Activated naive CD4-positive, alpha-beta T cell treated with Interleukin-2 at 50 U/mL for 16 hours (primary cell): Measurements from ENCODE around the gene PKNOX1.
"Not testable (repeated sequence)": the region's sequence is repeated elsewhere in the genome, so short reads cannot be mapped to it uniquely, and the experiment has no call there.

Experiments used
- DNase-seq: peaks from one replicate; pipeline ENCODE4 v3.0.0-alpha.2; 2020

The PKNOX1 gene

DNA sequence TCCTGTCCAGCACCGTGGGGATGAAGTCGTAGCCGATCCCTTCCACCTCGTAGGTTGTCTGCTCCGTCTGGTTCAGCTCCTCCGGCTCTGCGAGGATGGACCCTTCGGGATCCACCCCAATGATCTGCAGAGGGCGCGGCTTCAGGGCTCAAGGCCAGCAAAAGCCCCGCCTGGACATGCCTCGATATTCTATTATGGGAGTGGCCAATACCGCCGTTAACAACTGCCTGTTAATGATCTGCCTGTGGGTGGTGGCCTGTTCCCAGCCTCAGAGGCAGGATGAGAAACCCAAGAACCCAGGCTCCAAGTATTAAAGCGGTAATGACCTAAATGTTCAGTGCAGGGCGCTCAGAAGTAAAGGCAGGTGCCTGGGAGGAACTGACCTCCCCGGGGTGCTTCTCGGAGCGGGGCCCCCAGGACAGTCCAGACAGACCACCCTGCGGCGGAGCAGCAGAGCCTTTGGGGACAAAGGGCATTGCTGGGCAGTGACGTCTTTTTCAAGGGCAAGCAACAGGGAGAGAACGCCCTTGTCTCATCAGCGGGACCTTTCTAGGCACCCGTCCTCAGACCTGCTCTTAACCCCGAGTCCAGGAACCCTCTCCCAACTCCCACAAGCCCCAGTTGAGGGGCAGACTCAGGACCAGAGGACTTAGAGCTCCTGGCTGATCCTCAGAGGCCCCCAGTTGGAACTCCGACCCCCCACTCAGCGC, 88.7 kb downstream of the PKNOX1 start:
- DNase-seq = not testable (repeated sequence)

DNA sequence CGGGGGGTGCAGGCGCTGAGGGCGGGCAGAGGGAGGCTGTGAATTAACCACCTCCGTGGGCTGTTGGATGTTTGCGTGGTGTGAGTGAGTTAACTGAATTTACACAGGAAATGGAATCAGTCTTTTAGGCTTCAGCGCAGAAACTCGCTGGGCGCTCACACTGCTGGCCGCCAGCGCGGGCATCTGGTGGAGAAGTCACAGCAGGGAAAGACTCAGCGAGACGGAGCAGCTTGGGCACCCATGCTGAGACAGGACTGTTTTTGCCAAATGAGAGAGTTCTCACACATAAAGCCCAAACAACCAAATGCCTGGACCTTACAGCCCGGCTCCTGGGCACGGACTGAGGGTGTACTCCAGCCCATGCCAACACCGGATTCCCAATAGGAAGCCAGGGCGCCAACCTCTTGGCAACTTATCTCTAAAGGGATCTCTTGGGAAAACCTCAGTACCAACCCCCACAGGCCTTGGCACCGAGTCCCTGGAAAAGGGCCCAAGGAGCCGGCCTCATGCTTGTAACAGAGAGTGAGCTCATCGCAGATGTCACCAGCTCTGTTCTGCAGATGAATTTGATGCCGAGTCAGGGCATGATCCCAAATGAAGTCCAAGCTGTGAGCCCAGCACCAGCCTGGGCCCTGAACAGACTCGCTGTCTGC, 90.0 kb downstream of the PKNOX1 start:
- DNase-seq = not testable (repeated sequence)

- not testable (repeated sequence) for DNase-seq
Measured at GRCh38 chr21:43065991-43066390, 91.6 kb downstream of the PKNOX1 start.

DNA sequence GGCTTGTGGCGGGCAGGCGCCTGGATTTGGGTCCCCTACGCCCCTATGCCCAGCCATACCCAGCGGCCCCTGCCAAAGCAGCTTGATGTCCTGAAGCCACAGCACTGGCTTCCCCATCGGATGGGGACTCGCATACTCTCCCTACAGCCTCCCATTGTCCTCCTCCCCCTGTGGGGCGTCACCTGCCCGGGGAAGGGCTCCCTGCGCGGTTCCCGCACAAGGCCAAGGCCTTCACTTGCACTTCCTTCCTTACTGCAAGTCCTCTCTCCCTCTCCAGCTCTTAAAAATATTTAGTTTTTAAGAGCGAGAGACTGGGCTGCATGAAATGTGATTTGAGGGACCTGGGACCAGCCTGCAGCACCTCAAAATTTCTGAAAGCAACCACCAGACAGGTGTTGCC, 92.3 kb downstream of the PKNOX1 start:
- DNase-seq = not testable (repeated sequence)

GRCh38 chr21:43068065-43068464, 93.7 kb downstream of the PKNOX1 start:
- not testable (repeated sequence) for DNase-seq

- not testable (repeated sequence) for DNase-seq
Measured at GRCh38 chr21:43069682-43070081, 95.3 kb downstream of the PKNOX1 start.

- DNase-seq = not testable (repeated sequence)
Measured at GRCh38 chr21:43072742-43073141, 98.4 kb downstream of the PKNOX1 start.

DNA sequence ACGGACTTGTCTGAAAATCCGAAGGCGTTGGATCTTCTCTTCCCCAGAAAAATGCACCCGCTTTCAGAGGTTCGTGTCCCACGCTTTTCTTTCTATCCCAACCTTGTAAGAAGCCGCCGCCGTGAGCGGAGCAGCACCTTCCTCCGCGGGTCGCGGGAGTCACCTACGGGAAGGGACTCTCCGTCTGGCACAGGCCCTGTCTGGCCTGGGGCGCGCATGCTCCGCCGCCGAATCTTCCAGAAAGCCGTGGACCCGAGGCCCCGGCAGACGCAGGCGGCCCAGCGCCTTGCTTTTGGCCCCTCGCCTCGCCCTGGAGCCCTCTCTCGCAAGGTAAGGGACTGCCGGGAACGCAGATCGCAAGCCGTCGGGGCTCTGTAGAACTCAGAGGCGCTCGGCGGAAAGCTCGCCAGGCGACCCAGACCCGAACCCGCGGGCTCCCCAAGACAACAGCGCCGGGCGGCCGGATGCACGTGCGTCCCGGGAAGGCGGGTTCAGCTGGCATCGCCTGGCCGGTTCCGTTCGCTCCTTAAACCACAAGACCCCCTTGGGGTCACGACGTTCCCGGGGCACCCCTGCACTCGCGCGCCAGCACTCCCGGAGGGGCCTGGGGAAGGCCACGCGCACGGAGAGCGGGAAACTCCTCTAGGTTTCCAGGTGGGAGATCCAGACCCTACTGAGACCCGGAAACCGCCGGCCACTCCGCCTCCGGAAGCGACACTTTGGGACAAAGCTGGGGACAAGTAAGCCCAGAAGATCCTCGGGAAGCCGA, 100.2 kb downstream of the PKNOX1 start:
- not testable (repeated sequence) for DNase-seq

DNA sequence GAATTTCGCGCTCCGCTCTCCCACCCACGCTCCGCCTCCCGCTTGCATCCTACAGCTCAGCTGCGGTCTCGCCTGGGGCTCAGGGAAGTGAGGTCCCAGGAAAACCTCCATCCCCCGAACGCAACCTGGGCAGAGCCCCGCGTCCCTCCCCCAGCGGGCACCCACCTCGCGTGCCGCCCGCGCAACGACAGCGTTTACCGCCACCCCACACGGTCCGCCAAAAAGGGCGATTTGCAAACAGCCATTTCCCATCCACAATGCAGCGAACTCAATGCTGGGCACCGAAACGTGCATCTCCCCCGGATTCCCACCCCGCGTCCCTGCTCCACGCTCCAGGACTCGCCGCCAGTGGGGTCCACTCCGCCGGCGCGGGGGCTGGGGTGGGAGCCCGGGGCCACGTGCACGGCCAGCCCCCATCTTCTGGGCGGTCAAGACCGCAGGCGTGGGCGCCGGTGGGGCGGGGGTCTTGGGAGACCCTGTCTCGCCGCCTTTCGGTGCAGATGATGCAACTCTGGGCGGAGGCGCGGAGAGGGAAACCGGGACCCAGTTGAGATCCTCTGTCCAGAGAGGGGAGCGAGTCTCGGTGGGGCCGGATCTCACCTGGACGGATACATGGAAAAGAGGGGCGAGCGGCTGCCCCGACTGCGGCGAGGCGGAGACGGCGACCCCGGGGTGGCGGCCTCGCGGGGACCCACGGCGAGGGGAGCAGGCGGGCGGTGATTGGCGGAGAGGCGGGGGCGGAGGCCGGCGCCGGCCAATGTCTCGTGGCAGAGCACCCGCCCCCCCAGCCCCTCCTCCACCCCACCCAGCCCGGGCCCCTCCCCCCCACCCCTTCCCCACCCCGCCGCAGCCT, 101.0 kb downstream of the PKNOX1 start, which contains the start of gene CBS:
Gene CBS, minus strand, starts transcription at position 666 of the 853 bp plus-strand sequence. CDS start 3,642 bp downstream, outside the sequence.
- not testable (repeated sequence) for DNase-seq

DNA sequence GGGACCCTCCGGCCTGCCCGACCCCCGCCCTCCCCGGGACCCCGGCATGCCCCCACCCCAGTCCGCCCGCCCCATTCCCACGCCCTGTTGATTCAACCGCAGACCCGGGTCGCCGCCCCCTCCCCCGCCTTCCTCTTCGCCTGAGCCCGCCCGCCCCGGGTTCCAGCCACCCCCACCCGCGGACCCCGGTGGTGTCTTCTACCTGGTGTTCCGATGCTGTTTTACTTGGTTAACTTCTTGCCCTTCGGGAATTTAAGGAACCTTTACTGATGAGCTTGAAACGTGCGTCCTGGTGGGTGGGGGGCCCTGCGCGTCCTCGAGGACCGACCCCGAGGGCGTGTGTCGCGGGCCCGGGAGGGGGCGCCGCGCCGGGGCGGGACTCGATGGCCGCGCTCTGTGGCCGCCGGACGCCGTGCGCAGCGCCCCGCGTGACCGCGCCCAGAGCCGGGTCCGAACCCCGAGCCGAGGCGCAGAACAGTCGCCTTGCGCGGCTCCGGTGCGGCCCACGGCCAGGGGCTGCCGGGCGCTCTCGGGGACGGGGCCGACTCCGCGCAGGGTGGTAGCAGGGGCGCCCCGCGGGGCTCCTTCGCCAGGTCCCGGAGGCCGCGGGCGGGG, 101.8 kb downstream of the PKNOX1 start:
- not testable (repeated sequence) for DNase-seq

DNA sequence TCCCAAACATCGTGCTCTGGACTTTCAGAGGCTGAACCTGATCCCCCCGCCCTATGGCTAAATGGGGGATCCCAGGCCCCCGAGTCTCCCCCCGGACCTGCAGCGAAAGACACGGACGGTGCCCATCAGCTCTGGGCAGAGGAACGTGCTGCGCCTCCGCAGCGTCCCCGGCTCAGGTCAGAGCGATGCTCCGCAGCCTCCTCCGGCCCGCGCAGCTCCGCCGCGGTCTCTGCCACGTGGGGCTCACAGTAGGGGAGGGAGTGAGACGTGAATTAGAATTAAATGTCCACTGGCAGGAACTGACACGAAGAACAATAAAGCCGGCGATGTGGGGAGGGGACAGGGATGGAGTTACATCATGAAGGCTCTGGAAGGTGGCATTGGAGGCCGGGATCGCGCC, 102.3 kb downstream of the PKNOX1 start:
- DNase-seq = not testable (repeated sequence)

DNA sequence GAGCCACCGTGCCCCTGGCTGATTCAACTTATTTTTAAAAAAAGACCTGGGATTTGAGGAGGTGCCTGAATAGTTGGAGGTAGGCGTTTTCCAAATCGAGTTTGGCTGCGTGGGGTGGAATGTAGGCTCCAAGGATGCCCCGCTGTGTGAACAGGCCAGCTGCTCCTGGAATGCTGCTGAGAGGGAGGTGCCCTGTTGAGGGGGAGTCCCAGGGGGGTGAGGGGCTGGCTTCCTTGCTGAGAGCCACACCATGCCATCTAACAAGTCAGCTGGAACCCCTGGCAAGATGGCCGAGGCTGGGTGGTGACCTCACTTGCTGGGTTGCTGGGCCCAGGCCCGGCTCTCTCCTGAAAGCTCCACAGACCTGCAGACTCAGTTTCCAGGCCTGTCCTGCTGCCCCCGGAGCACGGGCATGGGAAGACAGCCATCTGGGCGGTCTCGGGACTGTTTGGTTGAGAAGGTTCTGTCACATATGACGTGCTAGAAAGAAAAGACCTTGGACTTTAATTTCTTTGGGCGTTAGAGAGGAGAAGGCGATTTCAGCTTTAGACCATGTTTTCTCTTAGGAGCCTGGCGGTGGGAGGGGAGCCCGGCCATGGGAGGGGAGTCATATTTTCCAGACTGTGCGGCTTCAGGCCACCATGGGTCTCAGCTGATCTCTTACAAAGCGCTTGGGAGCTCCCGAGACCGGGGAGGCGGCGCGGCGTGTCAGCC, 108.4 kb downstream of the PKNOX1 start:
- not testable (repeated sequence) for DNase-seq
